ENCODE measurements around the gene PTGS1.
A peak's percentile ranks its signal among the peaks of the same experiment; 100 is the strongest.
"Not testable (repeated sequence)": the region's sequence is repeated elsewhere in the genome, so short reads cannot be mapped to it uniquely, and the experiment has no call there.

Gene PTGS1

GRCh38 chr9:122370869-122371755 lies at the start of gene PTGS1:
TSS of gene PTGS1 (plus strand) at chr9:122371024. CDS start at chr9:122371085, 61 bp downstream.
- DNase-seq = peak in 3 of 58 donors; percentile 8 to 18 (median 18)

GRCh38 chr9:122322553-122322952 lies 48.3 kb upstream of the PTGS1 start:
- peak in 2 of 58 donors; percentile 2 to 8 for DNase-seq

- not testable (repeated sequence) for DNase-seq
These were observed 46.2 kb upstream of the PTGS1 start for GRCh38 chr9:122324665-122325064.

GRCh38 chr9:122325124-122325523 lies 45.7 kb upstream of the PTGS1 start:
- no peak for DNase-seq

GRCh38 chr9:122327175-122327574 lies 43.6 kb upstream of the PTGS1 start:
- no peak for DNase-seq

- no peak for DNase-seq
These were observed 41.2 kb upstream of the PTGS1 start for GRCh38 chr9:122329597-122329996.

- DNase-seq = not testable (repeated sequence)
These were observed 40.4 kb upstream of the PTGS1 start for GRCh38 chr9:122330466-122330865.

GRCh38 chr9:122331523-122331927 lies 39.3 kb upstream of the PTGS1 start:
- DNase-seq = no peak

- DNase-seq = no peak
These were observed 38.7 kb upstream of the PTGS1 start for GRCh38 chr9:122332083-122332482.

GRCh38 chr9:122332644-122333043 lies 38.2 kb upstream of the PTGS1 start:
- no peak for DNase-seq

- DNase-seq = no peak
These were observed 37.5 kb upstream of the PTGS1 start for GRCh38 chr9:122333169-122333808.

- no peak for DNase-seq
These were observed 35.9 kb upstream of the PTGS1 start for GRCh38 chr9:122334916-122335315.

GRCh38 chr9:122336189-122336588 lies 34.6 kb upstream of the PTGS1 start:
- DNase-seq = no peak

- peak in 12 of 58 donors; percentile 2 to 47 (median 30) for DNase-seq
These were observed 33.8 kb upstream of the PTGS1 start for GRCh38 chr9:122336866-122337555.

GRCh38 chr9:122337556-122337929 lies 33.3 kb upstream of the PTGS1 start:
- no peak for DNase-seq

- no peak for DNase-seq
These were observed 32.3 kb upstream of the PTGS1 start for GRCh38 chr9:122338536-122338935.

- DNase-seq = peak in 10 of 58 donors; percentile 3 to 33 (median 20)
These were observed 31.8 kb upstream of the PTGS1 start for GRCh38 chr9:122338994-122339393.

- no peak for DNase-seq
These were observed 31.2 kb upstream of the PTGS1 start for GRCh38 chr9:122339579-122339978.

GRCh38 chr9:122340161-122340560 lies 30.7 kb upstream of the PTGS1 start:
- DNase-seq = no peak

GRCh38 chr9:122342323-122343050 lies 28.3 kb upstream of the PTGS1 start:
- no peak for DNase-seq

Measured in anterior cingulate cortex (tissue), 58 donors.